WTC11 (cell line): ENCODE data around the gene TRMO. TPM values are rescaled to one million over a fixed set of nuclear protein-coding genes. Genes with fewer than 3 reads are reported as not detected.

Experiments
- ATAC-seq: fragments of 200-7000 bp; cut with Tn5 transposase; 2 replicates; pipeline ENCODE4 v1.10.0; 2021; ENCODE audit warnings: mild to moderate bottlenecking, moderate library complexity
- CTCF ChIA-PET: fragments of 300-600 bp; sonication (Branson Sonifier 250); formaldehyde crosslinking; loops from one replicate; lab custom pipeline; 2021; ENCODE audit warnings: antibody characterized with exemption; lab: Charles Lee
- POLR2A ChIA-PET: fragments of 350-600 bp; sonication (Branson Sonifier 250); formaldehyde crosslinking; loops from one replicate; lab custom pipeline; 2021; ENCODE audit warnings: antibody characterized with exemption; lab: Charles Lee
- DNase-seq: peaks from one replicate; pipeline ENCODE4 v3.0.0; 2021; ENCODE audit warnings: low spot score
- H3K27ac Mint-ChIP-seq: 2 replicates; pipeline ENCODE4 v1.8.0; 2021; ENCODE audit warnings: mixed read lengths
- H3K27me3 Mint-ChIP-seq: 2 replicates; pipeline ENCODE4 v1.8.0; 2021; ENCODE audit warnings: low read depth, mild to moderate bottlenecking, moderate library complexity, mixed read lengths
- H3K36me3 Mint-ChIP-seq: 2 replicates; pipeline ENCODE4 v1.8.0; 2021; ENCODE audit warnings: mixed read lengths
- H3K4me1 Mint-ChIP-seq: 2 replicates; pipeline ENCODE4 v1.8.0; 2022; ENCODE audit warnings: mixed read lengths
- H3K4me3 Mint-ChIP-seq: 2 replicates; pipeline ENCODE4 v1.8.0; 2021; ENCODE audit warnings: mild to moderate bottlenecking, moderate library complexity, mixed read lengths
- H3K9me3 Mint-ChIP-seq: 2 replicates; pipeline ENCODE4 v1.8.0; 2021; ENCODE audit warnings: mixed read lengths
- ATF1 ChIP-seq: sonication (generic); formaldehyde crosslinking; IDR thresholded peaks from 2 replicates; pipeline ENCODE4 v1.8.1; 2023; ENCODE audit warnings: mild to moderate bottlenecking, moderate library complexity, missing genetic modification reagents
- CDX4 ChIP-seq: fragments of 250-450 bp; sonication (Bioruptor Pico); IDR thresholded peaks from 2 replicates; pipeline ENCODE4 v1.9.0; 2021; ENCODE audit warnings: moderate library complexity, mild to moderate bottlenecking, inconsistent platforms, borderline replicate concordance
- E2F5 ChIP-seq: sonication (generic); formaldehyde crosslinking; IDR thresholded peaks from 2 replicates; pipeline ENCODE4 v1.8.1; 2022; ENCODE audit warnings: mild to moderate bottlenecking, moderate library complexity, missing genetic modification reagents
- EMX1 ChIP-seq: fragments of 250-450 bp; sonication (Bioruptor Pico); IDR thresholded peaks from 2 replicates; pipeline ENCODE4 v1.8.0; 2021; ENCODE audit warnings: mild to moderate bottlenecking
- FOXK1 ChIP-seq: sonication (generic); formaldehyde crosslinking; IDR thresholded peaks from 2 replicates; pipeline ENCODE4 v1.8.0; 2022; ENCODE audit warnings: mild to moderate bottlenecking, moderate library complexity, missing genetic modification reagents
- FOXP1 ChIP-seq: sonication (generic); formaldehyde crosslinking; IDR thresholded peaks from 2 replicates; pipeline ENCODE4 v1.8.0; 2022; ENCODE audit warnings: missing genetic modification reagents, mild to moderate bottlenecking, moderate library complexity, borderline replicate concordance
- GRHL2 ChIP-seq: fragments of 250-450 bp; sonication (Bioruptor Pico); IDR thresholded peaks from 2 replicates; pipeline ENCODE4 v1.8.0; 2022; ENCODE audit warnings: mild to moderate bottlenecking, moderate library complexity; ENCODE audit not compliant: insufficient replicate concordance, severe bottlenecking
- JAZF1 ChIP-seq: fragments of 250-450 bp; sonication (Bioruptor Pico); IDR thresholded peaks from 2 replicates; pipeline ENCODE4 v1.9.0; 2021; ENCODE audit warnings: moderate library complexity, mild to moderate bottlenecking, inconsistent platforms
- JUN ChIP-seq: sonication (generic); formaldehyde crosslinking; IDR thresholded peaks from 2 replicates; pipeline ENCODE4 v1.8.0; 2023; ENCODE audit warnings: mild to moderate bottlenecking, missing genetic modification reagents
- KAT7 ChIP-seq: sonication (generic); formaldehyde crosslinking; IDR thresholded peaks from 2 replicates; pipeline ENCODE4 v1.8.1; 2023; ENCODE audit warnings: missing genetic modification reagents, mild to moderate bottlenecking, borderline replicate concordance
- MYBL2 ChIP-seq: sonication (generic); formaldehyde crosslinking; IDR thresholded peaks from 2 replicates; pipeline ENCODE4 v1.8.1; 2023; ENCODE audit warnings: mild to moderate bottlenecking, moderate library complexity, missing genetic modification reagents
- NFATC4 ChIP-seq: fragments of 250-450 bp; sonication (Bioruptor Pico); IDR thresholded peaks from 2 replicates; pipeline ENCODE4 v1.9.0; 2021; ENCODE audit warnings: mild to moderate bottlenecking
- NFYB ChIP-seq: sonication (generic); formaldehyde crosslinking; conservative IDR thresholded peaks from 2 replicates; pipeline ENCODE4 v1.8.0; 2022; ENCODE audit warnings: low read depth, missing genetic modification reagents
- NR2C2 ChIP-seq: sonication (generic); formaldehyde crosslinking; IDR thresholded peaks from 2 replicates; pipeline ENCODE4 v1.8.0; 2022; ENCODE audit warnings: mild to moderate bottlenecking, missing genetic modification reagents
- OVOL2 ChIP-seq: fragments of 250-450 bp; sonication (Bioruptor Pico); IDR thresholded peaks from 2 replicates; pipeline ENCODE4 v1.9.0; 2021; ENCODE audit warnings: mild to moderate bottlenecking, borderline replicate concordance
- PRDM15 ChIP-seq: sonication (generic); formaldehyde crosslinking; IDR thresholded peaks from 2 replicates; pipeline ENCODE4 v1.8.0; 2022; ENCODE audit warnings: missing genetic modification reagents
- PREB ChIP-seq: sonication (generic); formaldehyde crosslinking; IDR thresholded peaks from 2 replicates; pipeline ENCODE4 v1.8.1; 2022; ENCODE audit warnings: mild to moderate bottlenecking, missing genetic modification reagents, moderate library complexity, borderline replicate concordance
- TEAD1 ChIP-seq: sonication (generic); formaldehyde crosslinking; IDR thresholded peaks from 2 replicates; pipeline ENCODE4 v1.8.0; 2022; ENCODE audit warnings: mild to moderate bottlenecking, missing genetic modification reagents
- TP53 ChIP-seq: sonication (generic); formaldehyde crosslinking; IDR thresholded peaks from 2 replicates; pipeline ENCODE4 v1.8.1; 2023; ENCODE audit warnings: mild to moderate bottlenecking, missing genetic modification reagents
- ZBTB21 ChIP-seq: sonication (generic); formaldehyde crosslinking; IDR thresholded peaks from 2 replicates; pipeline ENCODE4 v1.8.1; 2023; ENCODE audit warnings: mild to moderate bottlenecking, missing genetic modification reagents, borderline replicate concordance
- ZMAT4 ChIP-seq: fragments of 250-450 bp; sonication (Bioruptor Pico); IDR thresholded peaks from 2 replicates; pipeline ENCODE4 v1.9.0; 2021; ENCODE audit warnings: mild to moderate bottlenecking
- ZNF317 ChIP-seq: sonication (generic); formaldehyde crosslinking; IDR thresholded peaks from 2 replicates; pipeline ENCODE4 v1.8.1; 2023; ENCODE audit warnings: low read depth, mild to moderate bottlenecking, moderate library complexity, missing genetic modification reagents, borderline replicate concordance
- ZNF396 ChIP-seq: fragments of 250-450 bp; sonication (Bioruptor Pico); IDR thresholded peaks from 2 replicates; pipeline ENCODE4 v1.8.0; 2021; ENCODE audit warnings: mild to moderate bottlenecking, moderate library complexity, borderline replicate concordance
- ZNF416 ChIP-seq: fragments of 250-450 bp; sonication (Bioruptor Pico); IDR thresholded peaks from 2 replicates; pipeline ENCODE4 v1.9.0; 2021; ENCODE audit warnings: mild to moderate bottlenecking, inconsistent platforms
- ZNF423 ChIP-seq: fragments of 250-450 bp; sonication (Bioruptor Pico); IDR thresholded peaks from 2 replicates; pipeline ENCODE4 v2.1.2; 2022; ENCODE audit warnings: mild to moderate bottlenecking, moderate library complexity
- total RNA-seq: library from RNA; stranded (reverse); gene quantifications from 3 replicates; pipeline ENCODE4 v1.2.3, GENCODE V29; 2021

Gene TRMO
- total RNA-seq, 1 experiment from 2014 or later: 4.6 TPM

- ChIA-PET CTCF (no interaction called here), POLR2A (no interaction called here)
- Mint-ChIP-seq H3K9me3 (no peaks in the 10 kb centered on the region), H3K27ac (no peak overlapping the region; the same call in 1 of the 2 replicates), H3K27me3 (no peaks in the 10 kb centered on the region), H3K36me3 (peaks cover 3% of the 10 kb centered on the region; the same call in 1 of the 2 replicates), H3K4me3 (no peak overlapping the region), H3K4me1 (no peaks in the 10 kb centered on the region)
- TF ChIP-seq ZBTB21 (CRISPR knock-in tag) (no peak), ZNF396 (CRISPR knock-in tag) (no peak), ZNF416 (CRISPR knock-in tag) (no peak), TP53 (CRISPR knock-in tag) (no peak), JUN (CRISPR knock-in tag) (no peak), JAZF1 (CRISPR knock-in tag) (no peak), ZNF317 (CRISPR knock-in tag) (no peak), FOXK1 (CRISPR knock-in tag) (no peak), KAT7 (CRISPR knock-in tag) (no peak), NR2C2 (no peak)
- ATAC-seq: no peak
- no peak for DNase-seq
These were observed 14.7 kb downstream of the TRMO start for GRCh38 chr9:97907632-97908031.

- Mint-ChIP-seq H3K4me1 (no peaks in the 10 kb centered on the region), H3K36me3 (peaks cover 3% of the 10 kb centered on the region; the same call in 1 of the 2 replicates), H3K9me3 (no peaks in the 10 kb centered on the region), H3K4me3 (no peak overlapping the region), H3K27me3 (no peaks in the 10 kb centered on the region), H3K27ac (no peak overlapping the region)
- DNase-seq (no peak), ATAC-seq (no peak)
- POLR2A ChIA-PET: no interaction called here
- TF ChIP-seq CDX4 (CRISPR knock-in tag): no peak
- TF ChIP-seq NFYB (CRISPR knock-in tag): no peak
- no peak for TF ChIP-seq OVOL2 (CRISPR knock-in tag)
- TF ChIP-seq FOXP1 (CRISPR knock-in tag): no peak
- no peak for TF ChIP-seq ZMAT4 (CRISPR knock-in tag)
- no peak for TF ChIP-seq MYBL2
- no peak for TF ChIP-seq TEAD1 (CRISPR knock-in tag)
- no peak for TF ChIP-seq NFATC4 (CRISPR knock-in tag)
- TF ChIP-seq EMX1: no peak
- TF ChIP-seq PREB: no peak
- TF ChIP-seq GRHL2 (CRISPR knock-in tag): no peak
- TF ChIP-seq ZNF423 (CRISPR knock-in tag): no peak
- no peak for TF ChIP-seq ATF1 (CRISPR knock-in tag)
- no peak for TF ChIP-seq PRDM15 (CRISPR knock-in tag)
- no peak for TF ChIP-seq TP53 (CRISPR knock-in tag)
- TF ChIP-seq E2F5 (CRISPR knock-in tag): no peak
- CTCF ChIA-PET: interaction anchor here (1.8 to 3.3 kb wide), 2 partner anchors 11 to 16 kb away, joined by 7 to 12 read pairs; no protein-coding TSS in a partner anchor
These were observed 15.3 kb downstream of the TRMO start for GRCh38 chr9:97907046-97907445.
